ENCODE data around the gene UGT1A3.

Gene UGT1A3

DNA sequence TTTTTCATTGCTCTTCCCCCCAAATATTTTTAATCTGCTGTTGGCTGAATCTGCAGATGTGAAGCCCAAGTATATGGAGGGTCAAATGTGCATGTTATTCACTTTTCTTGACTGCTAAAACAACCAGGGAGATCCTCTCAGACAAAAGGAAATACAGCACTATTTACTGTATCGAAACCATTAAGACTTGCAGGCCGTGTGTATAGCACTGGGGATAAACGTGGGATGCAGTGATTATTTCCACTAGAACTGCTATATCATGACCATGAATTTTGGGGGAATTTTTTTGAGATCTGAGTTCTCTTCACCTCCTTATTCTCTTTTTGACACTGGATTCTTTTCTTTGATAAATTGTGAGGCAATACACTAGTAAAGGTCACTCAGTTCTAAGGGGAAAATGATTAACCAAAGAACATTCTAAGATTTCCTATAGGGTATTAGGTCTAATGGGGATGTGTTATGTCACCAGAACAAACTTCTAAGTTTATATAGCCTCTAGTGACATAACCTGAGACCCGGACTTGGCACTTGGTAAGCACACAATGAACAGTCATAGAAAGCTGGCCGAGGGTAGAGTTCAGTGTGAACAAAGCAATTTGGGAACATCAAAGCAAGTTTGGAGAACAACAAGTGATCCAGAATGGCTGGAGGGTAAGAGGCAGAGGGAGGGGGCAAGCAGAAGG, 16.4 kb downstream of the UGT1A3 start:
- TF ChIP-seq, protein P1, sequence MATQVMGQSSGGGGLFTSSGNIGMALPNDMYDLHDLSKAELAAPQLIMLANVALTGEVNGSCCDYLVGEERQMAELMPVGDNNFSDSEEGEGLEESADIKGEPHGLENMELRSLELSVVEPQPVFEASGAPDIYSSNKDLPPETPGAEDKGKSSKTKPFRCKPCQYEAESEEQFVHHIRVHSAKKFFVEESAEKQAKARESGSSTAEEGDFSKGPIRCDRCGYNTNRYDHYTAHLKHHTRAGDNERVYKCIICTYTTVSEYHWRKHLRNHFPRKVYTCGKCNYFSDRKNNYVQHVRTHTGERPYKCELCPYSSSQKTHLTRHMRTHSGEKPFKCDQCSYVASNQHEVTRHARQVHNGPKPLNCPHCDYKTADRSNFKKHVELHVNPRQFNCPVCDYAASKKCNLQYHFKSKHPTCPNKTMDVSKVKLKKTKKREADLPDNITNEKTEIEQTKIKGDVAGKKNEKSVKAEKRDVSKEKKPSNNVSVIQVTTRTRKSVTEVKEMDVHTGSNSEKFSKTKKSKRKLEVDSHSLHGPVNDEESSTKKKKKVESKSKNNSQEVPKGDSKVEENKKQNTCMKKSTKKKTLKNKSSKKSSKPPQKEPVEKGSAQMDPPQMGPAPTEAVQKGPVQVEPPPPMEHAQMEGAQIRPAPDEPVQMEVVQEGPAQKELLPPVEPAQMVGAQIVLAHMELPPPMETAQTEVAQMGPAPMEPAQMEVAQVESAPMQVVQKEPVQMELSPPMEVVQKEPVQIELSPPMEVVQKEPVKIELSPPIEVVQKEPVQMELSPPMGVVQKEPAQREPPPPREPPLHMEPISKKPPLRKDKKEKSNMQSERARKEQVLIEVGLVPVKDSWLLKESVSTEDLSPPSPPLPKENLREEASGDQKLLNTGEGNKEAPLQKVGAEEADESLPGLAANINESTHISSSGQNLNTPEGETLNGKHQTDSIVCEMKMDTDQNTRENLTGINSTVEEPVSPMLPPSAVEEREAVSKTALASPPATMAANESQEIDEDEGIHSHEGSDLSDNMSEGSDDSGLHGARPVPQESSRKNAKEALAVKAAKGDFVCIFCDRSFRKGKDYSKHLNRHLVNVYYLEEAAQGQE (IDR thresholded peaks at IDR 0.05; ENCODE audit: insufficient read depth in 1 of 2, low read depth in 2 of 2, low read length in 2 of 2) = no peak
- TF ChIP-seq TAF1 (IDR thresholded peaks at IDR 0.05; ENCODE audit: borderline replicate concordance, insufficient read depth, low read length) = no peak
- no peak for TF ChIP-seq FOXP2 (optimal IDR thresholded peaks at IDR 0.05; ENCODE audit: borderline replicate concordance, extremely low read depth, extremely low read length, insufficient read depth)

DNA sequence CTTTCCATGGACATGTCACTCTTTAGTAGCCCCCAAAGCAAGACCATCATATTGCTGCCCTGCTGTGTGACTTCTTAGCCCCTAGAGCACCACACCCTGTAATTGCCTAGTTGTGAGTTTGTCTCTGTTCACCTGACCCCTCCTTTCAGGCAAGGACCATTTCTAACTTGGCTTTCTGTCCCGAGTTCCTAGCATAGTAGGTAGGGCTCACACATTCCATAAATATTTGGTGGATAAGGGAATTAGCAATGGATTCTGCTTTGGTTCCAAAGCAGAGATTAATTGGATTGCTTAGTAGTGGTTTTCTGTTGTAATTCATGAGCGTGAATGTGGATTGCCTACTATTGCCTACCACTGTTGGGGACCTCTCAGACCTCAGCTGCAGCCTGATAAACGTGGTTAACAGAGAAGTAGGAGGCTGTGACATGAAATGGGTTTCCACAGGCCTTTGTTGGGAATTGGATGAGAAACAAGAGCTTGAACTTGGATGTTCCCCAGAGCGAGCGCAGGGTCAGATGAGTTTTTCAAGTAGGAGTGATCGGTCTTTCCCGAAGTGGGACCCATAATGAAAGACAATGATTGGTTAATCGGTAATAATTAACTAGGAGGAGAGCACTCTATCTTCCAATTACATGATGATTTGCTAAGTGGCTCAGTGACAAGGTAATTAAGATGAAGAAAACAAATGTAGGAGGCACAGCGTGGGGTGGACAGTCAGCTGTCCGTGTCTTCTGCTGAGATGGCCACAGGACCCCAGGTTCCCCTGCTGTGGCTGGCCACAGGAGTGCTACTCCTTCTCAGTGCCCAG, 17.8 kb downstream of the UGT1A3 start:
- TF ChIP-seq, protein P1 (IDR thresholded peaks at IDR 0.05; ENCODE audit: insufficient read depth in 1 of 2, low read depth in 2 of 2, low read length in 2 of 2) = no peak

DNA sequence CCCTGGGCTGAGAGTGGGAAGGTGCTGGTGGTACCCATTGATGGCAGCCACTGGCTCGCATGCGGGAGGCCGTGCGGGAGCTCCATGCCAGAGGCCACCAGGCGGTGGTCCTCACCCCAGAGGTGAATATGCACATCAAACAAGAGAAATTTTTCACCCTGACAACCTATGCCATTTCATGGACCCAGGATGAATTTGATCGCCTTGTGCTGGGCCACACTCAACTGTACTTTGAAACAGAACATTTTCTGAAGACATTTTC, 18.4 kb downstream of the UGT1A3 start:
- TF ChIP-seq TAF1 (IDR thresholded peaks at IDR 0.05; ENCODE audit: borderline replicate concordance, insufficient read depth, low read length) (no peak), FOXP2 (optimal IDR thresholded peaks at IDR 0.05; ENCODE audit: borderline replicate concordance, extremely low read depth, extremely low read length, insufficient read depth) (no peak), SIN3A (IDR thresholded peaks at IDR 0.05; ENCODE audit: borderline replicate concordance, insufficient read depth, low read length) (no peak), POLR2AphosphoS5 (IDR thresholded peaks at IDR 0.05; ENCODE audit: low read depth, low read length) (no peak)
- TF ChIP-seq, protein P1 (IDR thresholded peaks at IDR 0.05; ENCODE audit: insufficient read depth in 1 of 2, low read depth in 2 of 2, low read length in 2 of 2) = no peak

DNA sequence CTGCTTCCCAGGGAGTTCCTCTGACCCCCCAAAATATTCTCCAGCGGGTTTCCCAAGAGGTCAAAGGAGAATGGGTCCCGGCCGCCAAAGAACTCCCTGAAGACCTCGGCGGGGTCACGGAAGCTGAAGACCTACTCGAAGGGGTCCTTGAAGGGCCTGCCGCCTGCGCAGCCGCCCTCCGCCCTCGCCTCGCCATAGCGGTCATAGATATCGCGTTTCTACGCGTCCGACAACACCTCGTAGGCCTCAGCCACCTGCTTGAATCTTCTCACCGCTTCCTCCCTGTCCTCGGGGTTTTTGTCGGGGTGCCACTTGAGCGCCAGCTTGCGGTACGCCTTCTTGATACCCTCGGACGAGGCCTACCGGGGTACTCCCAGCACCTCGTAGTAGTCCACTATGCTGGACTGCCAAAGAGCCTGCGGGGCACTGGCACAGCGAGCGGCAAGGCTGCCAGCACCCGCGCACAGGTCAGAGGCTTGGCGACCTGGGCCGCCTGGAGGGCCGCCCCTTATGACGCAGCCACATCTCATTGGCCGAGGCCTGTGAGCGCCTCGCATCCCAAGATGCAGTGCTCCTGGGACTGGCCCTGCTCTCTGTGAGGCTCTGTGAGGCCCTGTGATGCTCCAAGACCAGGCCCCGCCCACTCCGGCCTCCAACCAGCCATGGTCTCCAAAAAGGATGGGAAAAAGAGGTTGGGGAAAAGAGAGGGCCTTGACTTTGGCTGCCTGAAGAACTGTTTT, 26.2 kb downstream of the UGT1A3 start:
- TF ChIP-seq POLR2AphosphoS5 (IDR thresholded peaks at IDR 0.05; ENCODE audit: low read depth, low read length) = no peak
- TF ChIP-seq, protein P1 (IDR thresholded peaks at IDR 0.05; ENCODE audit: insufficient read depth in 1 of 2, low read depth in 2 of 2, low read length in 2 of 2) = no peak
- TF ChIP-seq FOXP2 (optimal IDR thresholded peaks at IDR 0.05; ENCODE audit: borderline replicate concordance, extremely low read depth, extremely low read length, insufficient read depth) = no peak
- TF ChIP-seq TAF1 (IDR thresholded peaks at IDR 0.05; ENCODE audit: borderline replicate concordance, insufficient read depth, low read length) = no peak
- TF ChIP-seq SIN3A (IDR thresholded peaks at IDR 0.05; ENCODE audit: borderline replicate concordance, insufficient read depth, low read length) = no peak
